WTC11 (cell line): ENCODE measurements around the gene KCNAB3. TPM values are rescaled to one million over a fixed set of nuclear protein-coding genes. Genes with fewer than 3 reads are reported as not detected.

Experiments
- ATAC-seq: fragments of 200-7000 bp; cut with Tn5 transposase; 2 replicates; pipeline ENCODE4 v1.10.0; 2021; ENCODE audit warnings: mild to moderate bottlenecking, moderate library complexity
- CTCF ChIA-PET: fragments of 300-600 bp; sonication (Branson Sonifier 250); formaldehyde crosslinking; loops from one replicate; lab custom pipeline; 2021; ENCODE audit warnings: antibody characterized with exemption; lab: Charles Lee
- POLR2A ChIA-PET: fragments of 350-600 bp; sonication (Branson Sonifier 250); formaldehyde crosslinking; loops from one replicate; lab custom pipeline; 2021; ENCODE audit warnings: antibody characterized with exemption; lab: Charles Lee
- DNase-seq: peaks from one replicate; pipeline ENCODE4 v3.0.0; 2021; ENCODE audit warnings: low spot score
- H3K27ac Mint-ChIP-seq: 2 replicates; pipeline ENCODE4 v1.8.0; 2021; ENCODE audit warnings: mixed read lengths
- H3K27me3 Mint-ChIP-seq: 2 replicates; pipeline ENCODE4 v1.8.0; 2021; ENCODE audit warnings: low read depth, mild to moderate bottlenecking, moderate library complexity, mixed read lengths
- H3K36me3 Mint-ChIP-seq: 2 replicates; pipeline ENCODE4 v1.8.0; 2021; ENCODE audit warnings: mixed read lengths
- H3K4me1 Mint-ChIP-seq: 2 replicates; pipeline ENCODE4 v1.8.0; 2022; ENCODE audit warnings: mixed read lengths
- H3K4me3 Mint-ChIP-seq: 2 replicates; pipeline ENCODE4 v1.8.0; 2021; ENCODE audit warnings: mild to moderate bottlenecking, moderate library complexity, mixed read lengths
- H3K9me3 Mint-ChIP-seq: 2 replicates; pipeline ENCODE4 v1.8.0; 2021; ENCODE audit warnings: mixed read lengths
- CTCF ChIP-seq: fragments of 200-600 bp; IDR thresholded peaks from 2 replicates; pipeline ENCODE4 v1.8.0; 2022; ENCODE audit warnings: antibody characterized with exemption
- E2F4 ChIP-seq: sonication (generic); formaldehyde crosslinking; IDR thresholded peaks from 2 replicates; pipeline ENCODE4 v1.8.1; 2022; ENCODE audit warnings: low read depth, mild to moderate bottlenecking, moderate library complexity, missing genetic modification reagents, borderline replicate concordance
- ELF4 ChIP-seq: sonication (generic); formaldehyde crosslinking; IDR thresholded peaks from 2 replicates; pipeline ENCODE4 v1.8.1; 2022; ENCODE audit warnings: low read depth, mild to moderate bottlenecking, moderate library complexity, missing genetic modification reagents
- EMX1 ChIP-seq: fragments of 250-450 bp; sonication (Bioruptor Pico); IDR thresholded peaks from 2 replicates; pipeline ENCODE4 v1.8.0; 2021; ENCODE audit warnings: mild to moderate bottlenecking
- ERG ChIP-seq: fragments of 250-450 bp; sonication (Bioruptor Pico); IDR thresholded peaks from 2 replicates; pipeline ENCODE4 v1.8.0; 2021; ENCODE audit warnings: mild to moderate bottlenecking
- ESRRA ChIP-seq: sonication (generic); formaldehyde crosslinking; IDR thresholded peaks from 2 replicates; pipeline ENCODE4 v1.8.1; 2022; ENCODE audit warnings: mild to moderate bottlenecking, missing genetic modification reagents, borderline replicate concordance
- MAX ChIP-seq: sonication (generic); formaldehyde crosslinking; IDR thresholded peaks from 2 replicates; pipeline ENCODE4 v1.8.0; 2022; ENCODE audit warnings: mild to moderate bottlenecking, missing genetic modification reagents
- MXD4 ChIP-seq: fragments of 250-450 bp; sonication (Bioruptor Pico); IDR thresholded peaks from 2 replicates; pipeline ENCODE4 v1.8.0; 2021; ENCODE audit warnings: mild to moderate bottlenecking, moderate library complexity, borderline replicate concordance
- RELA ChIP-seq: sonication (generic); formaldehyde crosslinking; IDR thresholded peaks from 2 replicates; pipeline ENCODE4 v1.8.1; 2022; ENCODE audit warnings: missing genetic modification reagents, mild to moderate bottlenecking, borderline replicate concordance
- TEAD1 ChIP-seq: sonication (generic); formaldehyde crosslinking; IDR thresholded peaks from 2 replicates; pipeline ENCODE4 v1.8.0; 2022; ENCODE audit warnings: mild to moderate bottlenecking, missing genetic modification reagents
- ZBTB21 ChIP-seq: sonication (generic); formaldehyde crosslinking; IDR thresholded peaks from 2 replicates; pipeline ENCODE4 v1.8.1; 2023; ENCODE audit warnings: mild to moderate bottlenecking, missing genetic modification reagents, borderline replicate concordance
- ZBTB43 ChIP-seq: sonication (generic); formaldehyde crosslinking; IDR thresholded peaks from 2 replicates; pipeline ENCODE4 v1.8.1; 2023; ENCODE audit warnings: mild to moderate bottlenecking, missing genetic modification reagents
- ZNF138 ChIP-seq: sonication (generic); formaldehyde crosslinking; conservative IDR thresholded peaks from 2 replicates; pipeline ENCODE4 v1.8.1; 2022; ENCODE audit warnings: mild to moderate bottlenecking, moderate library complexity, missing genetic modification reagents
- ZNF219 ChIP-seq: sonication (generic); formaldehyde crosslinking; IDR thresholded peaks from 2 replicates; pipeline ENCODE4 v1.8.0; 2023; ENCODE audit warnings: missing genetic modification reagents, mild to moderate bottlenecking, borderline replicate concordance
- ZNF263 ChIP-seq: sonication (generic); formaldehyde crosslinking; IDR thresholded peaks from 2 replicates; pipeline ENCODE4 v1.8.1; 2022; ENCODE audit warnings: low read depth, mild to moderate bottlenecking, moderate library complexity, missing genetic modification reagents
- ZNF317 ChIP-seq: sonication (generic); formaldehyde crosslinking; IDR thresholded peaks from 2 replicates; pipeline ENCODE4 v1.8.1; 2023; ENCODE audit warnings: low read depth, mild to moderate bottlenecking, moderate library complexity, missing genetic modification reagents, borderline replicate concordance
- ZNF416 ChIP-seq: fragments of 250-450 bp; sonication (Bioruptor Pico); IDR thresholded peaks from 2 replicates; pipeline ENCODE4 v1.9.0; 2021; ENCODE audit warnings: mild to moderate bottlenecking, inconsistent platforms
- ZNF512 ChIP-seq: sonication (generic); formaldehyde crosslinking; IDR thresholded peaks from 2 replicates; pipeline ENCODE4 v1.8.1; 2022; ENCODE audit warnings: missing genetic modification reagents, borderline replicate concordance
- total RNA-seq: library from RNA; stranded (reverse); gene quantifications from 3 replicates; pipeline ENCODE4 v1.2.3, GENCODE V29; 2021

Gene KCNAB3
- total RNA-seq, 1 experiment from 2014 or later = 3.2 TPM

GRCh38 chr17:7878234-7878633, 51.4 kb downstream of the KCNAB3 start (continued):
- no peak for TF ChIP-seq ZBTB43 (CRISPR knock-in tag)
- TF ChIP-seq MXD4 (CRISPR knock-in tag) = no peak
- TF ChIP-seq CTCF = no peak
- TF ChIP-seq ZNF416 = no peak
- no peak for TF ChIP-seq RELA (CRISPR knock-in tag)

- H3K27ac Mint-ChIP-seq = no peak overlapping the region
- H3K27me3 Mint-ChIP-seq = no peaks in the 10 kb centered on the region
- no peak for ATAC-seq
- no peak for TF ChIP-seq ESRRA (CRISPR knock-in tag)
- TF ChIP-seq ZNF219 (CRISPR knock-in tag) = no peak
- TF ChIP-seq ZNF512 (CRISPR knock-in tag) = no peak
- no peak for TF ChIP-seq ZBTB21 (CRISPR knock-in tag)
- no peak for TF ChIP-seq MAX (CRISPR knock-in tag)
- TF ChIP-seq ZNF317 (CRISPR knock-in tag) = no peak
- TF ChIP-seq E2F4 = no peak
- TF ChIP-seq TEAD1 (CRISPR knock-in tag) = no peak
- TF ChIP-seq ZNF138 = no peak
- H3K4me3 Mint-ChIP-seq = no peak overlapping the region
- CTCF ChIA-PET = interaction anchor here (0.9 to 1.5 kb wide), 3 partner anchors 14 to 197 kb away, joined by 3 read pairs; no protein-coding TSS in a partner anchor
- POLR2A ChIA-PET = no interaction called here
- no peak for DNase-seq
- H3K36me3 Mint-ChIP-seq = no peaks in the 10 kb centered on the region
- no peaks in the 10 kb centered on the region for H3K9me3 Mint-ChIP-seq
- no peaks in the 10 kb centered on the region for H3K4me1 Mint-ChIP-seq
These were observed 53.8 kb downstream of the KCNAB3 start for GRCh38 chr17:7875804-7876370.

GRCh38 chr17:7873051-7873450, 56.6 kb downstream of the KCNAB3 start:
- H3K9me3 Mint-ChIP-seq = no peaks in the 10 kb centered on the region
- H3K27ac Mint-ChIP-seq = peak overlapping the region; percentile 59
- CTCF ChIA-PET = no interaction called here
- H3K4me1 Mint-ChIP-seq = no peaks in the 10 kb centered on the region
- POLR2A ChIA-PET = no interaction called here
- H3K4me3 Mint-ChIP-seq = no peak overlapping the region
- ATAC-seq (no peak), DNase-seq (no peak)
- TF ChIP-seq EMX1 (no peak), ZNF512 (CRISPR knock-in tag) (no peak), ERG (CRISPR knock-in tag) (no peak), ZBTB43 (CRISPR knock-in tag) (no peak), ELF4 (CRISPR knock-in tag) (no peak), RELA (CRISPR knock-in tag) (no peak), ZNF263 (CRISPR knock-in tag) (no peak), ZNF219 (CRISPR knock-in tag) (no peak), TEAD1 (CRISPR knock-in tag) (no peak)
- H3K36me3 Mint-ChIP-seq = no peaks in the 10 kb centered on the region
- H3K27me3 Mint-ChIP-seq = no peaks in the 10 kb centered on the region
